Stimulated activated CD8-positive, alpha-beta memory T cell treated with anti-CD3 and anti-CD28 coated beads, Interleukin-4, amount 100 ng/mL, for 48 hours (primary cell): Measurements from ENCODE around the gene HELT.
A peak's percentile ranks its signal among the peaks of the same experiment; 100 is the strongest.
"Not testable (repeated sequence)": the region's sequence is repeated elsewhere in the genome, so short reads cannot be mapped to it uniquely, and the experiment has no call there.

Source experiments
- DNase-seq: peaks from one replicate; pipeline ENCODE4 v3.0.0-alpha.2; 2020

HELT gene, protein sequence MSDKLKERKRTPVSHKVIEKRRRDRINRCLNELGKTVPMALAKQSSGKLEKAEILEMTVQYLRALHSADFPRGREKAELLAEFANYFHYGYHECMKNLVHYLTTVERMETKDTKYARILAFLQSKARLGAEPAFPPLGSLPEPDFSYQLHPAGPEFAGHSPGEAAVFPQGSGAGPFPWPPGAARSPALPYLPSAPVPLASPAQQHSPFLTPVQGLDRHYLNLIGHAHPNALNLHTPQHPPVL

DNA sequence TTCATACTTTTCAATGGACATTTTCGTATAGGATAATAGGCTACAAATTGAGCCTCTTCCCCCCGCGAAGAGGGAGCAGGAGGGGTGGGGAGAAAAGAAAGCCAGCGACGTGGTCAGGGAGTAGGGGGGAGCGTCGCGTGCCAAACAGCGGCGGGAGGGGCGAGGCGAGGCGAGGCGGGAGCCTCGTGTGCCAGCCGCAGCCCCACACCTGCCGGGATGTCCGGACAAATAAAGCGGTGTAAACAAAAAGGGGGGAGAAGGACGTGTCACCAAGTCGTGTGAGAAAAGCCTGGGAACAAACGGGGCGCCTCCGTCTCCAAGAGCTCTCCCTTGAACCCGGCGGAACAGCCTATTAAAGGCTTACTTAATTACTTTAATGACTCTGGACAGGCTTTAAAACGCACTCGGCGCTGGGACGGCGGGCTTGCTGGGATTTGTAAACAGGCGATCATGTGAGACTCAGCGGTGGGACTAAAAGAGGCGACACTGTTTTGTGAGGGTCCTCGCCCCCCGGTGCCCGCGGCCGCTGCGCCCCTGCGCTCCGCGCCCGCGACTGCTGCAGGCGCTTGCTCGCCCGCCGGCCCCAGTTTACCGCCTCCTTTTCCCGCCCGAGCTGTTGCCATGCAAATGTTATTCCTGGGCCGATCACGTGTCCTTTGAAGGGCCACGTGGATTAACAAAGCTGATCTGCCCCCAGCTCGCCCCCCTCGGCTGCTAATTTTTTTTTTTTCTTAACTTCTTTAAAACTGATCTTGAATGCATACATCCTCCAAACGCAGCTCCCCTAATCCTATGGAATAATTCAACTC is at the start of gene HELT:
Gene HELT (plus strand): TSS at position 527 of the 809 bp plus-strand sequence. CDS start 439 bp downstream, outside the sequence.
- DNase-seq, result no peak

GRCh38 chr4:184968784-184969201 is 49.5 kb upstream of the HELT start:
- DNase-seq, result no peak

DNA sequence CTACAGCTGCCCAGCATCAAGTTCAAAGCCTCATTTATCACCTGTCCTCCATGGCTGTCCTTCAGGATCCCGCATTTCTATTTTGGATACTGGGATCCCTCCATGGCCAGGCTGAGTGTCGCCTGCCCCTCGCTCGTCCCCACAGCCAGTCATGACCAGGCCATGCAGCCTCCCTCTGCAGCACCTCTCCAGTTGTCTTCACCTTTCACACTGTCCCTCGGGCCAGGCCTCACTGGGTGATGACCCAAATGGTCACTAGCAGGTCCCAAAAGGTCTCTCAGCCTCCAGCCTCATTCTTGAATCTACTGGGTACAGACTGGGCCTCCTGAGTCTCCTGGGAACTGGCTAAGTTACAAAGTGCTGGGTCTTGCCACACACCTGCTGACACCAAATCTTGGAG is 48.7 kb upstream of the HELT start:
- no peak for DNase-seq

GRCh38 chr4:184972991-184973390 is 45.3 kb upstream of the HELT start:
- DNase-seq, result no peak

- DNase-seq, result not testable (repeated sequence)
Measured at GRCh38 chr4:184976348-184976747, 41.9 kb upstream of the HELT start.

DNA sequence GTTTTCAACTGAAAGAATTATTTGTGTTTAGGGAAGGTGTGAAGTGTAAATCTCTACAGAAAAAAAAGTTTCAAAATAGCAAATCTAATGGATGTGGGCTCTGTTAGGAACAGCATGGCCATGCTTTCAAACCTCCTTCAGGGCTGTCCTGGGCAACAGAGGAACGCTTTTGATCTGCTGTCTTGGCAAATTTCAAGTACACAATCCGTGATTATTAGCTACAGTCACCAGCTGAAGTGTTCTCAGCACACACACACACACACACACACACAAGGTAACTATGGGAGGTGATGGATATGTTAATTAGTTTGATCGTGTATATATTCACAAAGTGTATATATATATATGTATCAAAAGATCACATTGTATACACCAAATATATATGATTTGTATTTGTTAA is 40.5 kb upstream of the HELT start:
- DNase-seq, result no peak

DNA sequence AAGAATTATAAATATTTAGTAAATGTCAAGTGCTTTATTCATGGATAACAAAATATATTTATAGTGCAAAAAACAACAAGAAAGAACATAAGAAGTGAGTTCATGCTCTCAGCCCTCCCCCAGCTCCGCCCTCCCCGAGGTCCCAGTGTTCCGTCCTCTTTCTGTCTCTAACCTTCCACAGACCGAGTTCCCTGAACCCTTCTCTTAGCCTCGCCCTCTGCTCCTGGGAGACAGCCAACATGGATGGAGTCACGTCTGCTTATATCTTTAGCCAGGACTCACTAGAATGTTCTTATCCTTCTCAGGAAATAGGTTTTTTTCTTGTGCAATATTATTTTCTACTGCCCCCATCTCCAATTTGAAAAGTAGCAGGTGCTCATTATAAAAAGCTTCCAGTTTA is 40.1 kb upstream of the HELT start:
- DNase-seq, result no peak

DNA sequence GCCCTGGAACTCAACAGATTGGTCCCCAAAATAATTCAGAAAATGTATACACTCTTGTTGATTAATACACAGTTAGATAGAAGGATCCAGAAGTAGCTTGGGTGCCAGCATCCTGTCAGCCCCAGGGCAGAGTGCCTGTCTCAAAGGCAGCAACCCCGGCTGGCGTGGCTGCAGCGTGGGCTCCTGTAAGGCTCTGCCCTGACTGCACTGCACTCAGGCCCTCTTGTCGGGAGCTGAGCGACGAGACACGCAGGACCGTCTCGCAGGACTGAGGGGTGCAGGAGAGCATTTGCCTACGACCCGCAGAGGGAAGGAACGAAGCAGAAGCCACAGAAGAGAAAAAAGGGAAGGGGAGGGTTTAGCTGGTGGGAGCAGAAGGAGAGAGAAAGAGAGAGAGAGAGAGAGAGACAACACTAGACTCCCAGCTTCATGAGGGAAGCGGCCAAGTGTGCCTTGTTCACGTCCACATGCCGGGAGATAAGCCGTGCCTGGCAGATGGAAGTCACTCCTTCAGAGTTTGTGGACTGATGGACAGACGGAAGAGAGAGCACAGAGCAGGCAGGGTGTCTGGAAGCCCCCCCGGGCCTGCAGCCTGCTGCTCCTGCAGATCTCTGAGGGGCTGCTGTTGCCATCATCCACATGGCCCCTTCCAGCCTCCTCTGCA is 38.7 kb upstream of the HELT start:
- DNase-seq, result no peak

DNA sequence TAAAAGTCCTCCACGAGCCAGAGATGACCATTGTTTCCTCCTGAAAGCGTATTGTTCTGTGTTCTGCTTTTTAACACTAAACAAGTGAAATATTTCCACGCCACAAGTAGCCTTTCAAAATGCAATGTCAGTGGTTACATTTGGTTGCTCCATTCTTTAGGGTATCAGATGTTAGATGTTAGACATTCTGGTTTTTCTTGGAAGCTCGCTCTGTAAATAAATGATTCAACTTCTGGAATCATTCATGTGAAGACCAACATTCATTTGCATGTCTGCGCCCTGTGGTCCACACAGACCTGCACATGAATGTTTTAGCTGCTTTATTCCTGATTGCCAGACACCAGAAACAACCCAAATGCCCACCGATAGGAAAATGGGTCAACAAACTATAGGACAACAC is 38.0 kb upstream of the HELT start:
- no peak for DNase-seq

DNA sequence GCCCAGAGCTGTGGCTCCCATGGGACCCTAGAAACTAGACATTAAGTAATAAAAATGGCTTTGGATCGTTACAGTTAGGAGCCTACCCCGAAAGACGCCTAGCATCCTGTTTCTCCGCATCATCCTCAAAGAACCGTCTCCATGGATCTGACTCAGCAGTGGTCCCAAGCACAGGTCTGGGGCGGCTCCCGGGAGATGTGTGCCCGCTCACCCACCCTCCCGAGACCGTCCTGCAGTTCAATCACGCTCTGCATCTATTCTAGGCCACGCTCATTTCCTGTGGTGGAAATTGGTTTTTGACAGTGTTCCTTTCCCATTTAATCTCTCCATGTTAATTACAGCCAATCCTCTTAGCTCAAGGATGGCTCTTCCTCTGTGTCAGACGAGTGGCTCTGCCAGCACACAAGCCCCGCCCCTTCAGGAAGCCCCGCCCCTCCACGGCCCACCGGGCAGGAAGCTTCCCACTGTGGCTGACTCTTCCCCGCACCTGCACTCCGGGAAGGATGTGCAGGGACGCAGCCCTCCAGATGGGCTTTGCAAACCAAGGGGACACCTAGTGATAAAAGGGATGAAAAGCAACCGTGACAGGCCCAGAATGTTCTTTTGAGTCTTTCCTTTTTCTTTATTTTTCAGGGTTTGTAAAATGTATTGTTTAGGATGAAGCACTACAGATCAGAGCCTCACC is 34.5 kb upstream of the HELT start:
- DNase-seq, result peak; percentile 80

DNA sequence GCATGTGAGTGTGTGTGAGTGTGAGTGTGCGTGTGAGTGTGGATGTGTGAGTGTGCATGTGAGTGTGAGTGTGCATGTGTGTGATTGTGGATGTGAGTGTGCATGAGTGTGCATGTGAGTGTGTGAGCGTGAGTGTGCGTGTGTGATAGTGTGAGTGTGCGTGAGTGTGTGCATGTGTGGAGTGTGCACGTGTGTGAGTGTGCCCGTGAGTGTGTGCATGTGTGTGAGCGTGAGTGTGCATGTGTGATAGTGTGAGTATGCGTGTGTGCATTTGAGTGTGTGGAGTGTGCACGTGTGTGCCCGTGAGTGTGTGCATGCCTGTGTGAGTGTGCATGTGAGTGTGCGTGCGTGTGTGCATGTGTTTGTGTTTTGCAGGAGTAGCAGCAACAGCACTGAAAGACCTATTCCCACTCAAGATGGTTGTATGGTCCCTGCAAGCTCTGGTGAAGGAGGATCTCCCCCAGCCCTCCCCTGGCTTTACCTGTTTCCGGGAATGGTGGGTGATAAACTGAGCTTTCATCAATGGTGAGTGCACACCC is 30.7 kb upstream of the HELT start:
- no peak for DNase-seq

GRCh38 chr4:184988611-184989010 is 29.7 kb upstream of the HELT start:
- DNase-seq, result no peak

DNA sequence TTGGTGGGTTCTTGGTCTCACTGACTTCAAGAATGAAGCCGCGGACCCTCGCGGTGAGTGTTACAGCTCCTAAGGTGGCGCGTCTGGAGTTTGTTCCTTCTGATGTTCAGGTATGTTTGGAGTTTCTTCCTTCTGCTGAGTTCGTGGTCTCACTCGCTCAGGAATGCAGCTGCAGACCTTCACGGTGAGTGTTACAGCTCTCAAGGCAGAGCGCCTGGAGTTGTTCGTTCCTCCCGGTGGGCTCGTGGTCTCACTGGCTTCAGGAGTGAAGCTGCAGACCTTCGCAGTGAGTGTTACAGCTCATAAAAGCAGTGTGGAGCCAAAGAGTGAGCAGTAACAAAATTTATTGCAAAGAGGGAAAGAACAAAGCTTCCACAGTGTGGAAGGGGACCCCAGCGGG is 29.0 kb upstream of the HELT start:
- DNase-seq, result not testable (repeated sequence)

- DNase-seq, result not testable (repeated sequence)
Measured at GRCh38 chr4:184990131-184990530, 28.2 kb upstream of the HELT start.

DNA sequence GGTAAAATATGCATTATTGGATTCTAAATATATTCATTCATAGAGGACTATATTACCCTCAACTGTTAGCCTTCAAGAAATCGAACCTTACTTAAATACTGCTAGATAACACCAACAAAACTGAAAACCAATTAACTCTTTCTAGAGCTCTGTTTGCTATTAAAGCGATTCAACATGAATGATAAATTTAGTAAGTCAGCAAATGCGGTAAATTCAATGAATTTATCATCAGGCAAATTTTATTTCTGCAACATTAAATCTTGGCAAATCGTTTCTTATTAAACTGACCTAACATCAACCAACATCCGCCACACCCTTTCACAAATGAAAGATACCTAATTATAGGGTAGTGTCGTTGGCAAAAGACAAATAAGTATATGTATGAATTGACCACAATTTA is 26.4 kb upstream of the HELT start:
- DNase-seq, result no peak

GRCh38 chr4:184992422-184992821 is 25.9 kb upstream of the HELT start:
- DNase-seq, result no peak

DNA sequence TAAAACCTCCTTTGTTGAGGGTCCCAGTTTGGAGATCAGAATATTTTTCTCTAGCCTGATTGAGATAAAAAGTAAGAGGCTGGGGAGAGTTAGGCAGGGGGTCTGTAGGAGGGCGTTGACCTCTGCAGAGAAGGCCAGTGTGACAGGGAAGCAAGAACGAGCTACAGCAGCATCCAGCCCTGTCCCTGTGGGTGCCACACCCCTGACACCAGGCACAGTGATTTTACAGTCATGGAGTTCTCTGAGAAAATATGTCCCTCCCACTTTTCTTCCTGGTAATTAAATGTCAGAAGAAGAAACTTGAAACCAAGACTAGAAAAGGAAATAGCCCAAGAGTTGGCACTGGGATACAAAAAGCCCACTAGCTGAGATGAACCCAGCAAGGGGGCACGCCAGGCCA is 25.0 kb upstream of the HELT start:
- no peak for DNase-seq

DNA sequence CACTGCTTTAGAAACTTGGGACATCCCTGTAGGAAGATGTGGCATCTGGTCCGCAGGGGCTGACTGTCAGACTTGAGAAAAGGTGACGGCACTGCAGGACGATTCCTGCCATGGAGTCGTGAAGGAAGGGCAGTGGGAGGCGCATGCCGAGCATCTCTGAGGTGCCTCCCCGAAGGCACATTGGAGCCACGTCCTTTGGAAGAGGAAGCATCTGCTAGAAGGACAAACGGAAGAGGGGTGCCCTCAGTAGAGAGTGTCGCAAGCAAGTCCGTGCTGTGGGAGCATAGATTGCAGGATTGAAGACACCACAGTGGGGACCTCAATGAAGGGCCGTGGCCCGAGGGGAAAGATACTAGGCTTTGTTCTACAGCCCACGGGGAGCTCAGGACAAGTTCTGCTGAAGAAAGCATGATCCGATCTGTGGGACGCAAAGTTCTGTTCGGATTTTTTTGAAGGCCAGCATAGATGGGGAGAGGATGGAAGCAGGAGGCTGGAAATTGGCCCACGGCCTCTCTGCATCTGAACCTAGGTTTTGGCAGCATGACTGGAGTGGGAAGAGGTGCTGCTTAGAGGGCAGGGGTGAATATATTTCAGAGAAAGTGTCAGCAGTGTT is 24.2 kb upstream of the HELT start:
- DNase-seq, result no peak

GRCh38 chr4:184994623-184995010 is 23.7 kb upstream of the HELT start:
- DNase-seq, result no peak

- DNase-seq, result not testable (repeated sequence)
Measured at GRCh38 chr4:184997656-184998055, 20.6 kb upstream of the HELT start.

DNA sequence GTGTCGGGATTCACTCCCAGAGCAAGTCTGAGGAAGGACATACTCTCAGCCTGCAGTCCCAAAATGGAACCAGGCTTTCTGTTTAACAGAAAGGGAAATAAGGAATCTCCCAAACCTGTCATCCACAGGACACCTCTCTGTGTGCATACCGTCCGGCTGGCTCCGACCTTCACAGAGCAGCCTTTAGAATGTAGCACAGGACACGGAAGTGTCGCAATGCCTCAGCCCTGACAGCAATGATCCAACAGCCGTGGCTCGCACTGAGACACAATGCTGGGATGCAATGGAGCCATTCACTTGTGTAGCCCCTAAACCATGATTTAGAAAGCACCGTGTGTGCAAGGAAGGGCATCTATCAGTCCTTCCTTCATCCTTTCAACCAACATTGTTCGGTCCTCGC is 15.5 kb upstream of the HELT start:
- no peak for DNase-seq

GRCh38 chr4:185003596-185004351 is 14.5 kb upstream of the HELT start:
- DNase-seq, result no peak
